ENCODE data around the gene ZFAND6. TPM values are rescaled to one million over a fixed set of nuclear protein-coding genes. Genes with fewer than 3 reads are reported as not detected.
A peak's percentile ranks its signal among the peaks of the same experiment; 100 is the strongest.

ZFAND6 gene
- total and polyA plus RNA-seq, 2 donors (not counting 1 experiment from before 2014, with no cell fraction given): 125 to 325 TPM

- no peaks in the 10 kb centered on the region for H3K27me3 ChIP-seq (ENCODE audit: control insufficient read depth, insufficient read depth, low read length)
- H3K36me3 ChIP-seq (ENCODE audit: control insufficient read depth, insufficient read depth, low read length): peaks cover 7% of the 10 kb centered on the region
- no peak overlapping the region for H3K4me2 ChIP-seq (ENCODE audit: extremely low read depth, insufficient read depth, low read length)
- H3K9me3 ChIP-seq (ENCODE audit: control insufficient read depth, insufficient read depth, low read depth, low read length): no peaks in the 10 kb centered on the region
- peaks cover 14% of the 10 kb centered on the region for H3K4me1 ChIP-seq (ENCODE audit: control insufficient read depth, extremely low read depth, insufficient read depth, low read length)
- no peaks in the 10 kb centered on the region for H3K79me2 ChIP-seq (ENCODE audit: control insufficient read depth, insufficient read depth, low read length)
- H3K27ac ChIP-seq (ENCODE audit: insufficient read depth, low read length): no peak overlapping the region
- H3K4me3 ChIP-seq (replicated peaks in 1 of 4; ENCODE audit: control extremely low read depth in 1 of 4, insufficient read depth in 1 of 4, low read depth in 3 of 4, low read length in 4 of 4): no peak overlapping the region
- peak; percentile 36 to 60 for DNase-seq (ENCODE audit: low read depth in 2 of 2)
- H3K9ac ChIP-seq (ENCODE audit: insufficient read depth, low read length): peak overlapping the region; percentile 5
- no peaks in the 10 kb centered on the region for H4K20me1 ChIP-seq (ENCODE audit: control insufficient read depth, extremely low read depth, insufficient read depth, low read length)
- no peak overlapping the region for H2AFZ ChIP-seq (ENCODE audit: low read length)
- TF ChIP-seq CTCF (conservative IDR thresholded peaks at IDR 0.05 in 1 of 2, IDR thresholded peaks at IDR 0.05 in 1 of 2; ENCODE audit: low read depth in 1 of 2, low read length in 2 of 2) (peak; percentile 66 to 74), EZH2 (IDR thresholded peaks at IDR 0.05; ENCODE audit: low read length, missing control alignments) (no peak)
Measured at GRCh38 chr15:80173022-80173759, 113.7 kb downstream of the ZFAND6 start.

- peak; percentile 80 to 92 for DNase-seq (ENCODE audit: low read depth in 2 of 2)
- peaks cover 14% of the 10 kb centered on the region for H3K4me1 ChIP-seq (ENCODE audit: control insufficient read depth, extremely low read depth, insufficient read depth, low read length)
- no peak overlapping the region for H2AFZ ChIP-seq (ENCODE audit: low read length)
- H3K9ac ChIP-seq (ENCODE audit: insufficient read depth, low read length): no peak overlapping the region
- peak overlapping the region; percentile 54 for H3K27ac ChIP-seq (ENCODE audit: insufficient read depth, low read length)
- no peaks in the 10 kb centered on the region for H3K27me3 ChIP-seq (ENCODE audit: control insufficient read depth, insufficient read depth, low read length)
- H3K4me3 ChIP-seq (replicated peaks in 1 of 4; ENCODE audit: control extremely low read depth in 1 of 4, insufficient read depth in 1 of 4, low read depth in 3 of 4, low read length in 4 of 4): no peak overlapping the region
- H4K20me1 ChIP-seq (ENCODE audit: control insufficient read depth, extremely low read depth, insufficient read depth, low read length): no peaks in the 10 kb centered on the region
- H3K9me3 ChIP-seq (ENCODE audit: control insufficient read depth, insufficient read depth, low read depth, low read length): no peaks in the 10 kb centered on the region
- no peak overlapping the region for H3K4me2 ChIP-seq (ENCODE audit: extremely low read depth, insufficient read depth, low read length)
- H3K79me2 ChIP-seq (ENCODE audit: control insufficient read depth, insufficient read depth, low read length): no peaks in the 10 kb centered on the region
- TF ChIP-seq EZH2 (IDR thresholded peaks at IDR 0.05; ENCODE audit: low read length, missing control alignments) (no peak), CTCF (conservative IDR thresholded peaks at IDR 0.05 in 1 of 2, IDR thresholded peaks at IDR 0.05 in 1 of 2; ENCODE audit: low read depth in 1 of 2, low read length in 2 of 2) (no peak)
- peaks cover 7% of the 10 kb centered on the region for H3K36me3 ChIP-seq (ENCODE audit: control insufficient read depth, insufficient read depth, low read length)
Measured at GRCh38 chr15:80174017-80174746, 114.7 kb downstream of the ZFAND6 start.

- Histone ChIP-seq H2AFZ (ENCODE audit: low read length) (no peak overlapping the region), H3K9me3 (ENCODE audit: control insufficient read depth, insufficient read depth, low read depth, low read length) (no peaks in the 10 kb centered on the region), H3K4me2 (ENCODE audit: extremely low read depth, insufficient read depth, low read length) (no peak overlapping the region), H3K4me1 (ENCODE audit: control insufficient read depth, extremely low read depth, insufficient read depth, low read length) (peaks cover 21% of the 10 kb centered on the region), H4K20me1 (ENCODE audit: control insufficient read depth, extremely low read depth, insufficient read depth, low read length) (no peaks in the 10 kb centered on the region), H3K79me2 (ENCODE audit: control insufficient read depth, insufficient read depth, low read length) (no peaks in the 10 kb centered on the region), H3K27ac (ENCODE audit: insufficient read depth, low read length) (no peak overlapping the region), H3K4me3 (replicated peaks in 1 of 4; ENCODE audit: control extremely low read depth in 1 of 4, insufficient read depth in 1 of 4, low read depth in 3 of 4, low read length in 4 of 4) (no peak overlapping the region), H3K36me3 (ENCODE audit: control insufficient read depth, insufficient read depth, low read length) (peaks cover 12% of the 10 kb centered on the region), H3K27me3 (ENCODE audit: control insufficient read depth, insufficient read depth, low read length) (no peaks in the 10 kb centered on the region), H3K9ac (ENCODE audit: insufficient read depth, low read length) (no peak overlapping the region)
- no peak for DNase-seq (ENCODE audit: low read depth in 2 of 2)
- TF ChIP-seq EZH2 (IDR thresholded peaks at IDR 0.05; ENCODE audit: low read length, missing control alignments) (no peak), CTCF (conservative IDR thresholded peaks at IDR 0.05 in 1 of 2, IDR thresholded peaks at IDR 0.05 in 1 of 2; ENCODE audit: low read depth in 1 of 2, low read length in 2 of 2) (no peak)
Measured at GRCh38 chr15:80175436-80175835, 116.0 kb downstream of the ZFAND6 start.
